ENCODE results near the gene SCAF4.

- TF ChIP-seq CTCF (IDR thresholded peaks at IDR 0.05), result no peak
- no peak for TF ChIP-seq POLR2A (IDR thresholded peaks at IDR 0.05)
Observed at GRCh38 chr21:31668651-31669491, 63.0 kb downstream of the SCAF4 start.

Data from prostate gland (tissue), 2 donors.